ENCODE results near the gene PCBP3.
A peak's percentile ranks its signal among the peaks of the same experiment; 100 is the strongest.
"Not testable (repeated sequence)": the region's sequence is repeated elsewhere in the genome, so short reads cannot be mapped to it uniquely, and the experiment has no call there.

Gene PCBP3

GRCh38 chr21:45948576-45949141, 305.1 kb downstream of the PCBP3 start:
- Mint-ChIP-seq H3K27ac (no peak overlapping the region), H3K4me3 (no peak overlapping the region), H3K27me3 (peaks cover 19 to 43% of the 10 kb centered on the region in 2 donors), H3K36me3 (ENCODE audit: insufficient read depth) (no peaks in the 10 kb centered on the region), H3K9me3 (no peaks in the 10 kb centered on the region), H3K4me1 (ENCODE audit: low read depth in 2 of 2) (no peaks in the 10 kb centered on the region)
- no peak for ATAC-seq (replicated peaks)
- DNase-seq = no peak

- Mint-ChIP-seq H3K27ac (no peak overlapping the region), H3K36me3 (ENCODE audit: insufficient read depth) (no peaks in the 10 kb centered on the region), H3K9me3 (no peaks in the 10 kb centered on the region), H3K4me3 (no peak overlapping the region), H3K4me1 (ENCODE audit: low read depth in 2 of 2) (no peaks in the 10 kb centered on the region), H3K27me3 (peaks cover 22 to 46% of the 10 kb centered on the region in 2 donors)
- no peak for ATAC-seq (replicated peaks)
- DNase-seq = no peak
Measured at GRCh38 chr21:45949928-45950739, 306.6 kb downstream of the PCBP3 start.

GRCh38 chr21:45950740-45951515, 307.4 kb downstream of the PCBP3 start:
- H3K4me3 Mint-ChIP-seq = no peak overlapping the region
- DNase-seq (no peak), ATAC-seq (replicated peaks) (no peak)
- H3K4me1 Mint-ChIP-seq (ENCODE audit: low read depth in 2 of 2) = no peaks in the 10 kb centered on the region
- peak overlapping the region in 1 of 2 donors; percentile 44 for H3K27ac Mint-ChIP-seq
- no peaks in the 10 kb centered on the region for H3K9me3 Mint-ChIP-seq
- H3K27me3 Mint-ChIP-seq = peaks cover 28 to 54% of the 10 kb centered on the region in 2 donors
- no peaks in the 10 kb centered on the region for H3K36me3 Mint-ChIP-seq (ENCODE audit: insufficient read depth)

- no peaks in the 10 kb centered on the region for H3K36me3 Mint-ChIP-seq (ENCODE audit: insufficient read depth)
- H3K27me3 Mint-ChIP-seq = peaks cover 35 to 61% of the 10 kb centered on the region in 2 donors
- ATAC-seq (replicated peaks) (no peak), DNase-seq (no peak)
- H3K4me3 Mint-ChIP-seq = no peak overlapping the region
- H3K9me3 Mint-ChIP-seq = no peaks in the 10 kb centered on the region
- H3K27ac Mint-ChIP-seq = peak overlapping the region in 1 of 2 donors; percentile 44
- H3K4me1 Mint-ChIP-seq (ENCODE audit: low read depth in 2 of 2) = no peaks in the 10 kb centered on the region
Measured at GRCh38 chr21:45951676-45952075, 308.2 kb downstream of the PCBP3 start.

GRCh38 chr21:45952527-45952926, 309.0 kb downstream of the PCBP3 start:
- DNase-seq; H3K36me3 Mint-ChIP-seq (ENCODE audit: insufficient read depth); ATAC-seq (replicated peaks); H3K4me3 Mint-ChIP-seq; H3K4me1 Mint-ChIP-seq (ENCODE audit: low read depth in 2 of 2); H3K27ac Mint-ChIP-seq; H3K9me3 Mint-ChIP-seq: not testable (repeated sequence)
- peaks cover 44 to 70% of the 10 kb centered on the region in 2 donors for H3K27me3 Mint-ChIP-seq

- Mint-ChIP-seq H3K4me3 (no peak overlapping the region), H3K27ac (no peak overlapping the region), H3K27me3 (peaks cover 48 to 72% of the 10 kb centered on the region in 2 donors), H3K36me3 (ENCODE audit: insufficient read depth) (no peaks in the 10 kb centered on the region), H3K9me3 (no peaks in the 10 kb centered on the region), H3K4me1 (ENCODE audit: low read depth in 2 of 2) (no peaks in the 10 kb centered on the region)
- ATAC-seq (replicated peaks) (no peak), DNase-seq (no peak)
Measured at GRCh38 chr21:45952974-45953373, 309.4 kb downstream of the PCBP3 start.

GRCh38 chr21:45954261-45954660, 310.7 kb downstream of the PCBP3 start:
- Mint-ChIP-seq H3K27me3 (peaks cover 53 to 68% of the 10 kb centered on the region in 2 donors), H3K27ac (no peak overlapping the region), H3K4me3 (no peak overlapping the region), H3K36me3 (ENCODE audit: insufficient read depth) (no peaks in the 10 kb centered on the region), H3K9me3 (no peaks in the 10 kb centered on the region), H3K4me1 (ENCODE audit: low read depth in 2 of 2) (peaks cover 0 to 2% of the 10 kb centered on the region in 2 donors)
- DNase-seq = no peak
- no peak for ATAC-seq (replicated peaks)

- Mint-ChIP-seq H3K36me3 (ENCODE audit: insufficient read depth) (no peaks in the 10 kb centered on the region), H3K4me3 (no peak overlapping the region), H3K27me3 (peaks cover 54 to 75% of the 10 kb centered on the region in 2 donors), H3K27ac (no peak overlapping the region), H3K9me3 (no peaks in the 10 kb centered on the region), H3K4me1 (ENCODE audit: low read depth in 2 of 2) (peaks cover 0 to 2% of the 10 kb centered on the region in 2 donors)
- ATAC-seq (replicated peaks) (no peak), DNase-seq (no peak)
Measured at GRCh38 chr21:45954921-45955320, 311.4 kb downstream of the PCBP3 start.

- Mint-ChIP-seq H3K4me3 (no peak overlapping the region), H3K27me3 (peaks cover 66 to 82% of the 10 kb centered on the region in 2 donors), H3K36me3 (ENCODE audit: insufficient read depth) (no peaks in the 10 kb centered on the region), H3K27ac (no peak overlapping the region), H3K9me3 (no peaks in the 10 kb centered on the region), H3K4me1 (ENCODE audit: low read depth in 2 of 2) (peaks cover 0 to 2% of the 10 kb centered on the region in 2 donors)
- DNase-seq (no peak), ATAC-seq (replicated peaks) (no peak)
Measured at GRCh38 chr21:45957551-45957950, 314.0 kb downstream of the PCBP3 start.

- no peaks in the 10 kb centered on the region for H3K9me3 Mint-ChIP-seq
- H3K4me1 Mint-ChIP-seq (ENCODE audit: low read depth in 2 of 2) = peaks cover 0 to 2% of the 10 kb centered on the region in 2 donors
- H3K27me3 Mint-ChIP-seq = peaks cover 66 to 82% of the 10 kb centered on the region in 2 donors
- H3K27ac Mint-ChIP-seq = no peak overlapping the region
- no peak overlapping the region for H3K4me3 Mint-ChIP-seq
- DNase-seq = no peak
- no peaks in the 10 kb centered on the region for H3K36me3 Mint-ChIP-seq (ENCODE audit: insufficient read depth)
- ATAC-seq (replicated peaks) = no peak
Measured at GRCh38 chr21:45957981-45958600, 314.6 kb downstream of the PCBP3 start.

GRCh38 chr21:45959182-45959581, 315.7 kb downstream of the PCBP3 start:
- Mint-ChIP-seq H3K27ac (no peak overlapping the region), H3K27me3 (peaks cover 72 to 82% of the 10 kb centered on the region in 2 donors), H3K4me1 (ENCODE audit: low read depth in 2 of 2) (peaks cover 0 to 2% of the 10 kb centered on the region in 2 donors), H3K36me3 (ENCODE audit: insufficient read depth) (no peaks in the 10 kb centered on the region), H3K4me3 (no peak overlapping the region), H3K9me3 (peaks cover 0 to 3% of the 10 kb centered on the region in 2 donors)
- DNase-seq (no peak), ATAC-seq (replicated peaks) (no peak)

- Mint-ChIP-seq H3K36me3 (ENCODE audit: insufficient read depth) (no peaks in the 10 kb centered on the region), H3K27me3 (peaks cover 72 to 82% of the 10 kb centered on the region in 2 donors), H3K4me1 (ENCODE audit: low read depth in 2 of 2) (peaks cover 0 to 2% of the 10 kb centered on the region in 2 donors), H3K9me3 (peaks cover 0 to 5% of the 10 kb centered on the region in 2 donors), H3K27ac (no peak overlapping the region), H3K4me3 (no peak overlapping the region)
- DNase-seq = no peak
- no peak for ATAC-seq (replicated peaks)
Measured at GRCh38 chr21:45959779-45960390, 316.4 kb downstream of the PCBP3 start.

GRCh38 chr21:45961408-45961807, 317.9 kb downstream of the PCBP3 start:
- not testable (repeated sequence) for H3K36me3 Mint-ChIP-seq (ENCODE audit: insufficient read depth); H3K4me3 Mint-ChIP-seq; H3K27ac Mint-ChIP-seq; H3K9me3 Mint-ChIP-seq; ATAC-seq (replicated peaks); H3K4me1 Mint-ChIP-seq (ENCODE audit: low read depth in 2 of 2); DNase-seq
- peaks cover 59 to 67% of the 10 kb centered on the region in 2 donors for H3K27me3 Mint-ChIP-seq

All from effector memory CD8-positive, alpha-beta T cell (primary cell).